Stimulated activated naive CD8-positive, alpha-beta T cell treated with anti-CD3 and anti-CD28 coated beads, Interleukin-15, Interleukin-2, amounts not matched to agents 100 U/mL and 50 U/mL, for 24 hours (primary cell): ENCODE measurements around the gene FARSA.
"Not testable (repeated sequence)": the region's sequence is repeated elsewhere in the genome, so short reads cannot be mapped to it uniquely, and the experiment has no call there.

Source experiments
- ATAC-seq: fragments of 150-1000 bp; cut with Tn5 transposase; one replicate; pipeline ENCODE4 v1.10.0; 2021
- DNase-seq: peaks from one replicate; pipeline ENCODE4 v3.0.0; 2021

The FARSA gene

GRCh38 chr19:12937927-12938778 is 4.6 kb upstream of the FARSA start, which contains the start of gene CALR:
Gene CALR (plus strand): TSS chr19:12938609. CDS start chr19:12938680, 71 bp downstream.
- DNase-seq (peak; percentile 99), ATAC-seq (peak; percentile 92)

- no peak for ATAC-seq
- DNase-seq, result peak; percentile 50
Measured at GRCh38 chr19:12937093-12937926, 3.8 kb upstream of the FARSA start.

GRCh38 chr19:12936582-12936981 is 3.1 kb upstream of the FARSA start:
- DNase-seq (no peak), ATAC-seq (no peak)

GRCh38 chr19:12935071-12935470 is 1.6 kb upstream of the FARSA start:
- ATAC-seq, result no peak
- DNase-seq, result no peak

DNA sequence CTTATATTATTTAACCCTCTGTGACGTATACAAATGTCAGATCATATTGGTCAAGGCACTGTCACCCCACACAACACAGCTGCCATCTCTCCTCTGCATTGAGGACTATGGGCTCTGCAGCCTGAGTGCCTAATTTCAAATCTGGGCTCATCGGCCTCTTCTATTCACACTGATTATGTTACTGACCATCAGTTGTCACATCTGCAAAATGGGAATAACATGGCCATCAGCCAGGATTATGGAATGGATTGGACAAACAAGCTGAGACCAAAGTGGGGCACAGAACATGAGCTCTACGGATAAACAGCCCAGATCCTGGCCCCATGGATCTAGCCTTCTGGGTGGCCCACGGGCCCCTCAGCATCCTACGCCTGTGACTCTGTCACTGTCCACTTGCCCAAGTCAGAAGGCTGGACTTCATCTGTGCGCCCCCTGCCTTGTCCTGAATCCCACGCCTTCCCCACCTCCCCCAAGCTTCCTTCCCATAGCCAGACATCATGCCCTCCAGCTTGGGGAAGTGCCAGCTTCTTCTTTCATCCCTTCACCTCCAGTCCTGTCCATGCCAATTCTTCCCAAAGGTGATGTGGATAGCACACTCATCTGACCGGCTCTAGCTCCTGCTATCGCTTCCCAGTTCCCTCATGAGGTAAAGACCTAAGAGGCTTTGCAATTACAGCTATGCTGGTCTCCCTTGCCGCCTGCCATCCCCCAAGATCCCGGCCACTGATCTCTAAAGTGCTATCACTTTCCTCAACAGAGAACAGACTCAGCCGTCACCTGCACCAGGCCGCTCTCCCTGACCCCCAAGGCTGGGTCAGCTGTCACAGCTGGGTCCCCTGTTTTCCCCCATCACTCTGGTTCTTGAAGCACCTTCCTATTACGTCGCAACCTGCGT is 872 bp downstream of the FARSA start:
- DNase-seq (no peak), ATAC-seq (no peak)

GRCh38 chr19:12930002-12930645 is 3.4 kb downstream of the FARSA start:
- ATAC-seq (no peak), DNase-seq (no peak)

GRCh38 chr19:12924621-12925310 is 8.7 kb downstream of the FARSA start:
- no peak for DNase-seq
- ATAC-seq, result no peak

GRCh38 chr19:12922959-12923358 is 10.6 kb downstream of the FARSA start:
- DNase-seq, result no peak
- ATAC-seq, result no peak

DNA sequence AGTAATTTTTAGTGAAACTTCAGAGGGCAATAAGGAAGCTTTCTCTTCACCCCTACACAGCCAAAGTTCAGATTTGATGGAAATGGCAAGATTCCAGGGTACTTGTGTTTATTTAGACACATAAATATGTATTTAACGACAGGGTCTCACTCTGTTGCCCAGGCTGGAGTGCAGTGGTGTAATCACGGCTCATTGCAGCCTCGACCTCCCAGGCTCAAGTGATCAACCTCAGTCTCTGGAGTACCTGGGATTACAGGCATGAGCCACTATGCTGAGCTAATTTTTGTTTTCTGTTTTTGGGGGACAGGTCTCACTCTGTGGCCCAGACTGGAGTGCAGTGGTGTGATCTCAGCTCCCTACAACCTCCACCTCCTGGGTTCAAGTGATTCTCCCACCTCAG is 12.5 kb downstream of the FARSA start:
- no peak for DNase-seq
- no peak for ATAC-seq

GRCh38 chr19:12918253-12918652 is 15.3 kb downstream of the FARSA start:
- no peak for ATAC-seq

DNA sequence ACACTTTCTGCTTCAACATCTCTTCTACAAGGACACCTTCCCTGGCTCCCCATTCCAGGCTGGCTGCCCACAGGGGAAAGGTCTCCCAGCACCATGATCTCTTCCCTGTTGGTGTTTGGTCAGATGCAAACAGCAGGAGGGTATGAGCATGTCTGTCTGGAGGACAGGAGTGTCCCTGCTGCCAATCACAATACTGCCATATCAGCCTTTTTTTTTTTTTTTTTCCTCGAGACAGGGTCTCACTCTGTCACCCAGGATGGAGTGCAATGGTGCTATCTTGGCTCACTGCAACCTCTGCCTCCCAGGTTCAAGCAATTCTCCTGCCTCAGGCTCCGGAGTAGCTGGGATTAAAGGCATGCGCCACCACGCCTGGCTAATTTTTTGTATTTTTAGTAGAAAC is 17.7 kb downstream of the FARSA start:
- not testable (repeated sequence) for DNase-seq, ATAC-seq

More at GRCh38 chr19:12918253-12918652, 15.3 kb downstream of the FARSA start:
- no peak for DNase-seq

DNA sequence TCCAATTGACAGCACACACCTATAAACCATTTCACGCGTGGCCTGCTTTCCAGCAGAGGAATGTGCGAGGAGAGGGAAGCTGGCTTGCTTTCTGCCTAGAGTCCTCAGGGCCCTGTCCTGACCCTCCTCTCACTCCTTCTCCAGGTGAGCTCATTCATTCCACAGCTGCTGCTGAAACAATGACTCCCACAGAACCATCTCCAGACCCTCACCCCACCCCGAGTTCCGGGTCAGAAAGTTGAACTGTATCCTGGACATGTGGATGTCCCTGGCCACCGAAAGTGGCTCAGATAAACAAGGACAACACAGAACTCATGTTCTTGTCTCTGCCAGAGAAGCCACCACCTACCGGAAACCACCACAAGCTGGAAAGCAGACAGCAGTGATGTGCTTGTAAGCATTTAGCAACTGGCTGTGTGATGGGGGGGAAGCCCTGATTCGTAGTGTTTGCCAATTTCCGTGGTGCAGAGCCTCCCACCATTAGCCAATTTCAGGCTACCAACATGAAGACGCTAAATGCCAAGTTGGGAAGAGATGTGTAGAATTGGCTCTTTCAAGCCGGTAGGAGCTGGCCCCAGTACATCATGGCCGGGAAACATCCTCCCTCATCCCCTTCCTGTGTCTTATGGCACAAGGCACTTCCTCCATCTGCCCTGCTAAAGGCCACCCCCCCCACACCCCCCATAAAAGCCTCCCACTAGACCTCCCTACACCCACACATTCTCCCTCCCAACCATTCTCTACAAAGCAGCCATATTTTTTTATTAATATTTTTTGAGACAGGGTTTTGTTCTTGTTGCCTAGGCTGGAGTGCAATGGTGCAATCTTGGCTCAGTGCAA is 19.4 kb downstream of the FARSA start:
- ATAC-seq (peak; percentile 68), DNase-seq (peak; percentile 55)

- DNase-seq (no peak), ATAC-seq (no peak)
Measured at GRCh38 chr19:12913011-12913561, 20.4 kb downstream of the FARSA start.

DNA sequence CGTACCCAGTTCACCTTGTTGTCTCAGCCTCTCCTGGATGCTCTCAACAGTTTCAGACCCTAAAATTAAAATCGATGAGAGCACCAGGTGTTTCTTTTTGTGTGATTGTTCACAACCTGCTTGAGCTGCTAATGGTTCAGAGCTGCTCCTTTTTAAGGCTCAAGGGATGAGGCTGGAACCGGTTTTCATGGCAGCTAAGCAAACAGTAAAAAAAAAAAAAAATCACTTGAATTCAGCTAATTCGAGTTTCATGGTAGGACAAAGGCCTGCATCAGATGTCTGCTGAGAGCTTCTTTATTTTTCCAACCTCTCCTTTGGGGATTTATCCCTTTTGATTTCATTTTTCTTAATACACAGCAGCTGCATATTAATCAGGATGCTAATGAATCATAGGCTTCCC is 20.9 kb downstream of the FARSA start:
- ATAC-seq, result no peak

DNA sequence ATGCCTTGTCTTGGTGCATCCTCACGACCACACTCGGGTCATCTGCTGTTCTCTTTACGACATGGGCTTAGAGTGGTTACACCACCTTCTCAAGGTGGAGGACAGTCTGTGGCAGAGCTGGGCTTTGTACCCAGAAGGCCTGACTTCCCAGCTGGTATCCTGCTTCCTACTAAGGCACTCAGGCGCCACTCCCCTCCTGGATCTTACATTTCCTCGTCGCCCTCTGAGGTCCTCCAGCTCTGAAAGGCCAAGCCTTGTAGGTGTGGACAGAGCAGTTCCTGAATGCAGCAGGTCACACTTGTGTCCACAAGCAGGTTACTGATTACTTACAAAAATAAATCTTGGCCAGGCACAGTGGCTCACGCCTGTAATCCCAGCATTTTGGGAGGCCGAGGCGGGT is 26.3 kb downstream of the FARSA start:
- DNase-seq (no peak), ATAC-seq (no peak)

More for the DNA sequence above, 20.9 kb downstream of the FARSA start:
- DNase-seq, result no peak

GRCh38 chr19:12899891-12900518 is 33.5 kb downstream of the FARSA start:
- peak; percentile 44 for DNase-seq
- ATAC-seq, result peak; percentile 93

- no peak for DNase-seq
- no peak for ATAC-seq
Measured at GRCh38 chr19:12896460-12896859, 37.1 kb downstream of the FARSA start.

DNA sequence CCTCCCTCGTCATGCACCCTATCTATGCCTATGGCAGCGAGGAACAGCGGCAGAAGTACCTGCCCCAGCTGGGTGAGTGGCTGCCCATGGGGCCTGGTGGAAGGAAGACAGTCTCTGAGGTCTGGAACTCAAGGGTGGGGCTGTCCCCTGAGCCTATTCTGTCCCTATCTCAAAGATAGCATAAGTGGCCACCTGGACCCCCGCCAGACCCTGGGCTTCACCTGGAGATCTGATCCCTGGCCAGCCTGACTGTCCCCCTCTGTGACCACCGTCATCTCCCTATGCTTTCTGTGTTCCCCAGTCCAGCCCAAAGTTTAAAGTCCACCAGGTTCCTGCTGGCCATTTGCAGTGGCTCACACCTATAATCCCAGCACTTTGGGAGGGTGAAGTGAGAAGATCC is 39.9 kb downstream of the FARSA start:
- ATAC-seq, result no peak

GRCh38 chr19:12891553-12892021 is 41.9 kb downstream of the FARSA start:
- ATAC-seq (no peak), DNase-seq (peak; percentile 24)

More for the DNA sequence above, 39.9 kb downstream of the FARSA start:
- no peak for DNase-seq
